Measurements from ENCODE around the gene RGS6.

The RGS6 gene

DNA sequence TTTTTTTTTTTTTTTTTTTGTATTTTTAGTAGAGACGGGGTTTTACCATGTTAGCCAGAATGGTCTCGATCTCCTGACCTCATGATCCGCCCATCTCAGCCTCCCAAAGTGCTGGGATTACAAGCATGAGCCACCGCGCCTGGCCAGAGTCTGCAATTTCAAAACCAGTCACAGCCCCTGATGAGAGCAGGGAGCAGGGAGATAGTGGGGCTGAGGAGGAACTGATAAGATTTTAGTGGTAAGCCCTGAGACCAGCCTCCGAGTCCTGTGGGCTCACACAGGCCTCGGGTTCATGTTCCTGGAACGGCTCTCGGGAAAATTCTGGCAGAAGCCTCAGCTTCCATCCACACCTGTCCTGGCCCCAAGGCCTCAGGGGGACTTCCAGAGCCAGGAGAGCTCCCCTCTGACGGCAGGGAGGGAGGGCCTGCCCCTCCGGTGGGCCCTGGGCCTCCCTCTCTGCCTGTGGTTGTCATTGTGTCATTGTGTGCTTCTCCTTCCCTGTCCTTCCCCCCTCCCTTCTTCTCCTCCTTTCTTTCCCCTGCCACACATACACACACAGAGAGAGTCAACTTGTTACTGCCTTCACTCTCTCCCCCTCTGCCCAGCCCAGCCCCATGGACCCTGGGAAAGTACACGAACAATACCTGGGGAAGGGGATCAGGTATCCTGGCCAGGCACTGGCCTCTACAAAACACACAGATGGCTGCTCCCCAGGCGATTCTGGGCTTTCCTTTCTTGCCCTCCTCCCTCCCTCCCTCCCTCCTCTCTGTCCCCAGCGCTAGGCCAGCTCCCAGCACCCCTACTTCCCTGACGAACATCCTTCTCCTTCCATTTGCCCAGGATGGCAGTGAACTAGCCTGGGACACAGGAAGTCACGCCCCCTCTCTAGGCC lies 667.6 kb downstream of the RGS6 start:
- TF ChIP-seq, protein P1, sequence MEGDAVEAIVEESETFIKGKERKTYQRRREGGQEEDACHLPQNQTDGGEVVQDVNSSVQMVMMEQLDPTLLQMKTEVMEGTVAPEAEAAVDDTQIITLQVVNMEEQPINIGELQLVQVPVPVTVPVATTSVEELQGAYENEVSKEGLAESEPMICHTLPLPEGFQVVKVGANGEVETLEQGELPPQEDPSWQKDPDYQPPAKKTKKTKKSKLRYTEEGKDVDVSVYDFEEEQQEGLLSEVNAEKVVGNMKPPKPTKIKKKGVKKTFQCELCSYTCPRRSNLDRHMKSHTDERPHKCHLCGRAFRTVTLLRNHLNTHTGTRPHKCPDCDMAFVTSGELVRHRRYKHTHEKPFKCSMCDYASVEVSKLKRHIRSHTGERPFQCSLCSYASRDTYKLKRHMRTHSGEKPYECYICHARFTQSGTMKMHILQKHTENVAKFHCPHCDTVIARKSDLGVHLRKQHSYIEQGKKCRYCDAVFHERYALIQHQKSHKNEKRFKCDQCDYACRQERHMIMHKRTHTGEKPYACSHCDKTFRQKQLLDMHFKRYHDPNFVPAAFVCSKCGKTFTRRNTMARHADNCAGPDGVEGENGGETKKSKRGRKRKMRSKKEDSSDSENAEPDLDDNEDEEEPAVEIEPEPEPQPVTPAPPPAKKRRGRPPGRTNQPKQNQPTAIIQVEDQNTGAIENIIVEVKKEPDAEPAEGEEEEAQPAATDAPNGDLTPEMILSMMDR (IDR thresholded peaks at IDR 0.05; ENCODE audit: low read depth, low read length, missing control alignments), result no peak
- DNase-seq (ENCODE audit: low read depth), result no peak
- no peak overlapping the region for H3K4me3 ChIP-seq (ENCODE audit: low read depth, low read length)

DNA sequence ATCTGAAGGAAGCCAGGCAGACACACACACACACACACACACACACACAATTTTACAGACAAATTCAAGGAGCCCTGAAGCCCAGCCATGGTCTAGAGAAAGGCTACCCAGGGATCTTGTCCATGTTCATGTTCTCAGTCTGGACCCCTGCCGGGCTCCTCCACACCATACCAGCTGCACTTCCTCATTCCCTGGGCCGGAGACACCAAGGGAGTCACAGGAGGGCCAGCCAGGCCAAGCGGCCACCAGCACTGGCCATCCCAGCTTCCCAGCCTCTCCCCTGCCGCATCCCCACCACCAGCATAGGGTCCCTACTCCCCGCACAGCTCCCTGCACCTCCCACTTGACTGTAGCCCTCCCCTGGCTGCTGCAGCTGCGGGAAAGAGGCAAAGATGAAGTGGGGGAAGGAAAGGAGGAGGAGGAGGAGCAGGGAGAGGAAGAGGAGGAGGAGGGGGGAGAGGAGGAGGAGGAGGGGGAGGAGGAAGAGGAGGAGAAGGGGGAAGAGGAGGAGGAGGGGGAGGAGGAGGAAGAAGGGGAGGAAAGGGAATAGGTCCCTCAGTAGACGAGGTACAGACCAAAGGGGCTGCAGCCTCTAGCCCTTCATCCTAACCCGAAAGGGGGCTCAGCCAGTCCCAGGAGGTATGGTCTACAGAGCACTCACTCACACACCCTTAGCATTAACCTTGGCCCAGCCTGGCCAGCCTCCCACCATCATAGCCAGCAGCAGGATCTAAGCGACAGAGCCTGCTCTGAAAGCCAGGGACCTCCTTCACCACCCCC lies 668.5 kb downstream of the RGS6 start:
- TF ChIP-seq, protein P1 (IDR thresholded peaks at IDR 0.05; ENCODE audit: low read depth, low read length, missing control alignments), result no peak
- H3K4me3 ChIP-seq (ENCODE audit: low read depth, low read length), result no peak overlapping the region
- no peak for DNase-seq (ENCODE audit: low read depth)

DNA sequence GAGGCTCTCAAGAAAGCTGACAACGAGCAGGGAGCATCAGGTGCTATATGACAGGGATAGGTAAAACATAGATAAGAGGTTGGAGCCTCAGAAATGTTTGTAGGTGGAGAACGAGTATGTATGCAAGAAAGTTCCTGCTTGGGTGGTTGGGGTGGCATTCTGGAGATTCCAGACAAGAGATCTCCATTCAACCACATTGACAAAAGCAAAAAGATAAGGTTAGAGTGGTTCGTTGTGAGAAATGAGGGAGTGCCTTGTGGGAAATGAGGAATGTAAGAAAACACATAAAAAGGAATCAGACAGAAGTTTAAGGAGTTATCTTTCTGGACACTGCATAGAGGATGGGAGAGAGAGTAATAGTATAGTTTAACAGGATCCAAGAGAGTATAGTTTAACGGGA lies 671.4 kb downstream of the RGS6 start:
- TF ChIP-seq, protein P1 (IDR thresholded peaks at IDR 0.05; ENCODE audit: low read depth, low read length, missing control alignments), result no peak
- DNase-seq (ENCODE audit: low read depth), result no peak
- H3K4me3 ChIP-seq (ENCODE audit: low read depth, low read length), result no peak overlapping the region

DNA sequence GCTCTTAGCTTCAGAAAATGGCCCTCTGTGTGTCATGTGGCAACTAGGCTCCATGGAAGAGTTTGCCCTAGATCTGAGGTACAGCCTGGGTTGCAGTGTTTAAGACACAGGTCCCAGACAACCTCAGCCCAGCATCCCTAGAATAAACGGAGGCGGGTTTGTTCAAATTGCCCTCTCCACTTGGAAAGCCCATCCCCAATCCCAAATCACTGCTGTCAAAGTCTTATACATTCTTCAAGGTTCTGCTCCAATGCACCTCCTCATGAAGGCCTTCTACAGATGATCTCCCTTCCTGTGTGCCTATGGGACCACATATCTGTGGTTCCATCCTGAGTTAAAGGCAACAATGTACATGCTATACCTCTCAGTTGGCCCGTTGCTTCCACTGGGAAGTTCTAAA lies 671.9 kb downstream of the RGS6 start:
- TF ChIP-seq, protein P1 (IDR thresholded peaks at IDR 0.05; ENCODE audit: low read depth, low read length, missing control alignments), result no peak
- DNase-seq (ENCODE audit: low read depth), result no peak
- no peak overlapping the region for H3K4me3 ChIP-seq (ENCODE audit: low read depth, low read length)

DNA sequence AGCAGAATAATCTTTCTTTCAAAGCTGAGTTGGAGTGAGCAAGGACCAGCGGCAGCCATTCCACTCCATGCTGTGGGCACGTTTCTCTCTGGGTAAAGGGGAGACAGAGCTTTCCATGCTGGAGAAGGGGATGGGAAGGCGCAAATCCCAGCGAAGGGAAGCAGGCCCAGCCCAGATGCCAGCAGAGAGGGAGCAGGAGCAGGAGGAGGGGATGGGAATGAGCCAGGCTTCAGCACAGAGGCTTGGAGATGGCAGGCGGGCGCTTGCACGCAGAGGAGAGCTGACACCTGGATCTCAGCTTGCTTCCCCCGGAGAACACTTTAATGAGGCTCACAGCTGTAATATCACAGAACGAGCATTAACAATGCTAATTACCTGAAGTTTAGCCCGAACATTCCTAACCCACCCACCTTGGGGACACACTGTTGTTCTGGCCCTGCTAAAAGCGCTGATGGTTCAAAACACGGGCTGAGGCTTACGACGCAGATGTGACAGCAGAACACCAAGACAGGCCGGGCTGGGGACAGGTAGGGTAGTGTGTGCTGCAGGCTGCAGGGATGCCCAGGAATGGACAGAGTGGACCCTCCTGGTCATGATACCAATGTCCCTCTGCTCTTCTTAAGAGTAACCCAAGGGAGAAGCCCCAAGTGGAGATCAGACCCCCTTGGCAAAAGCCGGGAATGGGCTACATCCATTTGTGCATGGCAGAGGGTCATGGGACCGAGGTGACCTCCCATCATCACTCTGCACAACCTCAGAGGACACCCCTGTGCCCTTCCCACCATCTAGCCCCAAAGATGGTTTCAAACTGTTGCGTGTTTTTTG lies 673.1 kb downstream of the RGS6 start:
- H3K4me3 ChIP-seq (ENCODE audit: low read depth, low read length), result no peak overlapping the region
- DNase-seq (ENCODE audit: low read depth), result no peak
- TF ChIP-seq, protein P1 (IDR thresholded peaks at IDR 0.05; ENCODE audit: low read depth, low read length, missing control alignments), result no peak

DNA sequence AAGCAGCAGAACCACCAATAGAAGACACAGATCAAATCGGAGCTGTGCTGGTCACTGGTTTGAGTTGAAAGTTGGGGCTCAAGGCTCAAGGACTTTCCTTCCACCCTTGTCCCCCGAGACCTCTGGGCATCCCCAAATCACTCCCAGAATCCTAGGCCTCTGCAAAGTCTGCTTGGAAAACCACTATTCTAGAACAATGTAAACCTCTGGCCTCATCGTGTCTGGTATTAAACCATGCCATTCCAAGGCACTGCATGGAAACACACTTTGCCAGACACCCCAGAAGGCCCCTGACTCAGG lies 673.6 kb downstream of the RGS6 start:
- TF ChIP-seq, protein P1 (IDR thresholded peaks at IDR 0.05; ENCODE audit: low read depth, low read length, missing control alignments), result no peak
- DNase-seq (ENCODE audit: low read depth), result no peak
- no peak overlapping the region for H3K4me3 ChIP-seq (ENCODE audit: low read depth, low read length)

Measured in GM12864 (cell line).